Colon (tissue), 2 donors: ENCODE data around the gene MCUB.
"Not testable (repeated sequence)": the region's sequence is repeated elsewhere in the genome, so short reads cannot be mapped to it uniquely, and the experiment has no call there.

Source experiments
- FAIRE-seq: peaks from 2 replicates; lab custom pipeline; 2012; peaks lifted over from hg19 to GRCh38; lab: Jason Lieb, UNC
- donor health status: control.
- donor health status: control.

MCUB gene

GRCh38 chr4:109631532-109632108 is 71.6 kb downstream of the MCUB start:
- no peak for FAIRE-seq

- no peak for FAIRE-seq
These were observed 80.6 kb downstream of the MCUB start for GRCh38 chr4:109640644-109641043.

DNA sequence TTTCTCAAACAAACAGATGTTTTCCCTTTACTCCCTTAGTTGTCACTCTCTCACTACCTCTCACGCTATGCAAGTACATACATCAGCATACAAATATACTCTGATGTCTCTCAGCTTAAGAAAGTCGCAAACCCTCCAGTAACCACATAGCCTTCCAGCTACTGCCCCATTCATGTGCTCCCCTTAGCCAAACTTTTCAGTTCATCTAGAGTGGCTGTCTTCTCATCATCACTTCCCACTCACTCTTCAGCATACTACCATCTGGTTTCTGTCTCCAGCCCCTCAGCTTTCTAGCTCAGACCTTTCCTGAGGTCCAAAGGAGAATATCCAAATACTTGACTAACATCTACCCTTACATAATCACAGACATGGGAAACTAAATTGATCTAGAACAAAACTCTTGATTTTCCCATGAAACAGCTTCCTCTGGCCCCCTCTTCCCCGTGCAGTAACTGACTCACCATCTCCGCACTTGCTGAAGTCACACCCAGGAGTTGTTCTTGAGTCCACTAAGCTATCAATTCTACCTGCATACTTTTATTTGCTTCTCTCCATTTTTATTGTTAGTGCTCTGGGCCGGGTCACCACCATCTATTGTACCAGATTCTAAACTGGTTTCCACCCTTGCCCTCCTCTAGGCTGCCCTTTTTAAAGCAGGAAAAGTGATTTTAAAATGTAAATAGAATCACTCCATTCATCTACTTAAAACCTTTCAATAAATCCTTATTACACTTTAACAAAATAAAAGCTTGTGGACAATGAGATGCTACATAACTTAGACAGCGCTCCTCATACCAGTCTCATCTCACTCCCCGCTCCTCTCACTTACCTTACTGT is 86.0 kb downstream of the MCUB start:
- no peak for FAIRE-seq

GRCh38 chr4:109648266-109648996 is 88.4 kb downstream of the MCUB start:
- no peak for FAIRE-seq

DNA sequence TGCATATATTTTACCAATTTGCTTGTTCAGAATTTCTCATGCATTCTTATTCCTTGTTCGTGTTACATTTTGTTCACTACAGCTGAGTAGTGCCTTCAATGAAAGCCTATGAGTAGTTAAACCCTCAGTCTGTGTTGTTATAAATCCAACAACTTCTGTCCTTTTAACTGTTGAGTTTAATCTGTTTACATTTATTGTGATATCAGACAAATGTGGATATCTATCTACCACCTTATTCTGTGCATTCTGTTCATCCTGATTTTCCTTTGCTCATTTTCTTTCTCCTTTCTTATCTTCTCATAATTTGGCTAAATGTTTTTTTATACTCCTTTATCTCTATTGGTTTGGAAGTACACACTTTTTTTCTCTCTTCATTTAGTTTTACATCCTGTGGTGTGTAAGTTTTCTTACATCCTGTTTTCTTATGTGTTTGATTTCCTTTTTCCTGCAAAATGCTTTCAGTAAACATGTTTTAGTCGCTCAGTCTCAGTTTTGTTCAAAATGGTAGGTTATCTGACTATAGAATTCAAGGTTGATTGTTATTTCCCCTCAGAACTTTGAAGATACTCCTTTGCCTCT is 89.0 kb downstream of the MCUB start:
- FAIRE-seq, result no peak

GRCh38 chr4:109649872-109650271 is 89.8 kb downstream of the MCUB start:
- no peak for FAIRE-seq

- FAIRE-seq, result no peak
These were observed 95.3 kb downstream of the MCUB start for GRCh38 chr4:109655396-109655795.

DNA sequence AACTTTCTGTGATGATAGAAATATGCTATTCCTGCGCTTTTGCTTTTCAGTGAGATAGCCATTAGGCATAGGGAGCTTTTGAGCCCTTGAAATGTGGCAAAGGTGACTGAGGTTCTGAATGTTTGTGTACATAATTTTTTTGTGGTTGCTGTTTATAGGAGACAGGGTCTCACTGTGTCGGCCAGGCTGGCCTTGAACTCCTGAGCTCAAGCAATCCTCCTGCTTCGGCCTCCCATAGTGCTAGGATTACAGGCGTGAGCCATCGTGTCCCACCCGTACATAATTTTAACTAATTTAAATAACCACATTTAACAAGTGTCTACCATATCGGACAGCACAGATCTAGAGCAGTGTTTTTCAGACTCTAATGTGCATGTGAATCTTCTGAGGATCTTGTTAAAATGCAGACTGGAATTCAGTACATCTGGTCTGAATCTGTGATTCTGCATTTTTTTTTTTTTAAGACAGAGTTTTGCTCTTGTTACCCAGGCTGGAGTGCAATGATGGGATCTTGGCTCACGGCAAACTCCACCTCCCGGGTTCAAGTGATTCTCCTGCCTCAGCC is 97.9 kb downstream of the MCUB start:
- no peak for FAIRE-seq

GRCh38 chr4:109658871-109659410 is 98.9 kb downstream of the MCUB start:
- FAIRE-seq, result no peak

- no peak for FAIRE-seq
These were observed 102.1 kb downstream of the MCUB start for GRCh38 chr4:109662116-109662515.

- FAIRE-seq, result no peak
These were observed 102.7 kb downstream of the MCUB start for GRCh38 chr4:109662771-109663170.

DNA sequence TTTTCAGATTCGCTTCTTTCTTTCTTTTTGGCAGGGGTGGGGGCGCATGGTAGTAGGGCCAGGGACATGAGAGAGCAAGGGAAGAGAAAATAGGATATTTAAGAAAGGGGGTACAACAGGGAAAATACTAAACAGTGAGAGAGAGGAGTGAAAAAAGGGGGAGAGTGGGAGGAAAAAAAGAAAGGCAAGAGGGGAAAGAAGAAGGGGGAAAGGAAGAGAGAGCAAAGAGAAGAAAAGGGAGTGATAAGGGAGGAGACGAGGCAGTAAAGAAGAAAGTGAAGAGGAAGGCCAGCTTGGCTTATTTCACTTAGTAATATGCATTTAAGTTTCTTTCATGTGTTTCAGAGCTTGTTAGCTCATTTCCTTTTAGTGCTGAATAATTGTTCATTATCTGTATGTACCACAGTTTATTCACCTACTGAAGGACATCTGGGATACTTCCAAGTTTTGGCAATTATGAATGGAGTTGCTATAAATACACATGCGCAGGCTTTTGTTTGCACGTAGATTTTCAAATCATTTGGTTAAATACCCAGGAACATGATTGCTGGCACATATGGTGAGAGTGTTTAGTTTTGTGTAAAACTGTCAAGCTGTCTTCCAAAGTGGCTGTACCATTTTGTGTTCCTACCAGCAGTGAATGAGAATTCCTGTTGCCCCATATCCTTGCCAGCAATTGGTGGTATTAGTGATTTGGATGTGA is 105.9 kb downstream of the MCUB start:
- no peak for FAIRE-seq

GRCh38 chr4:109671350-109671749 is 111.3 kb downstream of the MCUB start:
- no peak for FAIRE-seq

DNA sequence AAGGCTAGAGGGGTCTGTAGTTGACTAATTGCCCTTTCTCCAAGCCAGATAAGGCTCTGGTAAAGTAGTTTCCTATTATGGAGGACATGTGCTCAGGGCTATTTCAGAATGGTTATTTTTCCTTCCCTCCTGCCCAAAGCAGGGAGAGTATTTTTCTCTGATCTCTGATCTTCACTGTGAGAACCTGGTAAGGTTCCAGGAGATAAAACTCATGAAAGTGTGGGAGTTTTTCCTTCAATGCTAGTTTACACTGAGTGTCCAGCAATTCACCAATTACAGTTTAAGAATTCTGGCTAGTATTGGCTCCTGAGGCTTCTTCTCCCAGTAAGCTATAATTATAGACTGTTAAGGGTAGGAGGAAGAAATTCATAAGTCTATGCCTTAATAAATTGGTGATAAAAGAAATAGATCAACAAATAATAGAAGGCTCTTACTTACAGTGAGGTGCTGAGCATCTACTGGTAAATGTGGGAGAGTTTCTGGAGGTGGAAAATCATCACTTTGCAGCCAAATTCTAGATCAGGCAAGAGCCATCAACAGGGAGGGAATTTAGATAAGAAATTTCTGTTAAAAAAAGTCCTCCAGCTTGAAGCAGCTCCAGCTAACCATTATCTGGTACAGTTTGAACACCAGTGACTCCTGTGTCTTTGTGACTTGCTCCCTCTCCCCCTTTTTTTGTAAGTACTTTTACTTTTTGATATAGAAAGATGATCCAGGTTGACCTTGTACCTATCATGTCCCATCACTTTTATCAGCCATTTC is 112.3 kb downstream of the MCUB start:
- FAIRE-seq, result no peak

- no peak for FAIRE-seq
These were observed 113.3 kb downstream of the MCUB start for GRCh38 chr4:109673303-109673702.

DNA sequence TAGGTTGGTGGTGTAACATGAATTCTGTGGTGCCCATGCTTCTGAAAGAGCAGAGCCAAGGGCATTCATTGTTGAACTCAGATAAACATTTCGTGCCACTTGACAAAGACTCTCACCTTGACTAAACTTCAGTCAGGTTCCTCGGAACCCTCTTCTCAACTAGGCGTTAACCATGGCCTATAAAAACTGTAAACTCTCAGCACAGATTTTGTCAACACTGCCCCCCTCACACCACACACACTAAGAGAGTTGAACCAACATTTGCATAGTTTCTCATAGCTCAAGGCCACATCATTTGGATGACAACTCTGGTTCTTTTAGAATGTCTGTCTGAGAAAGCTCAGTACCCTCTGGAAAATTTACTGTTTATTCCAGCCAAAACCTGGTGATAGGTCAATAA is 115.1 kb downstream of the MCUB start:
- FAIRE-seq, result no peak

- FAIRE-seq, result no peak
These were observed 115.8 kb downstream of the MCUB start for GRCh38 chr4:109675843-109676242.

DNA sequence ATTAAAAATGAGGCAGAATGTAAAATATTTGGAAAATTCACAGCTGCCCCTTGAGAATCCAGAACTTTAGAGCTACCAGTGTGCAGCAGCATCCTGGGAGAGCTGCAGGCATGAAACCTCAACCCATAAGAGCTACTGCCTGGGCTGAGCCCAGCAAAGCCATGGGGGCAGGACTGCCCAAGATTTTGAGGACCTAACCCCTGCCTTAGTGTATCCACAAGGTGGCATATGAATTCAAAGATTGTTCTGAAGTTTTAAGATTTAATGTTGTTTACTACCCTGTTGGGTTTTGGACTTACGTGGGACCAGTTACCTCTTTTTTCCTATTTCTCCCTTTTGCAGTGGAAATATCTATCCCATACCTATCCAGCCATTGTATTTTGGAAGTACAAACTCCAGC is 116.8 kb downstream of the MCUB start:
- FAIRE-seq, result no peak

DNA sequence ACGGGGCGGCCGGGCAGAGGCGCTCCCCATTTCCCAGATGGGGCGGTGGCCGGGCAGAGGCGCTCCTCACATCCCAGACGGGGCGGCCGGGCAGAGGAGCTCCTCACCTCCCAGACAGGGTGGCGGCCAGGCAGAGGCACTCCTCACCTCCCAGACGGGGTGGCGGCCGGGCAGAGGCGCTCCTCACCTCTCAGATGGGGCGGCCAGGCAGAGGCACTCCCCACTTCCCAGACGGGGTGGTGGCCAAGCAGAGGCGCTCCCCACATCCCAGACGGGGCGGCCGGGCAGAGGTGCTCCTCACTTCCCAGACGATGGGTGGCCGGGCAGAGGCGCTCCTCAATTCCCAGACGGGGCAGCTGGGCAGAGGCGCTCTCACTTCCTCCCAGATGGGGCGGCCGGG is 118.4 kb downstream of the MCUB start:
- FAIRE-seq, result not testable (repeated sequence)

GRCh38 chr4:109678925-109679324 is 118.9 kb downstream of the MCUB start:
- not testable (repeated sequence) for FAIRE-seq

DNA sequence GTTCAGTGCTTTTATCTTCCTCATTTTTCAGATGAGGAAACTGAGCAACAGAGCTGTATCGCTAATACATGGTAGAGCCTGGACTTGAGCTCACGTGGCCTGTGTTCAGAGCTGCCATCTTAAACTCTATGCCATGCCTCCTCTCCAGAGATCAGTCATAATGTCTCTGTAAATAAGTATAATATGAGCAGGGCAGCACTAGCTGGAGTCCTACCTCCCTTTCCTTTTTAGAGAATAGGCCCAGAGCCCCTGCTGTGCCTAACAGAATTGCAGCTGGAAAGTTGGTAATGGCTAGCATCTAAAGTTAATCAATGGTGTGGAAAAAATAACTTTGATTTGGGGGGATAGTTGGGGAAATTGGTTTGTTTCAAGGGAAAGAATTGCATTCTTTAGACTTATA is 122.8 kb downstream of the MCUB start:
- no peak for FAIRE-seq
